ENCODE results near the gene COMT. TPM values are rescaled to one million over a fixed set of nuclear protein-coding genes. Genes with fewer than 3 reads are reported as not detected.

COMT gene
- total RNA-seq, 1 experiment from 2014 or later: 665 TPM

GRCh38 chr22:19955241-19956128 lies 13.9 kb downstream of the COMT start:
- DNase-seq (ENCODE audit: low spot score): no peak

DNA sequence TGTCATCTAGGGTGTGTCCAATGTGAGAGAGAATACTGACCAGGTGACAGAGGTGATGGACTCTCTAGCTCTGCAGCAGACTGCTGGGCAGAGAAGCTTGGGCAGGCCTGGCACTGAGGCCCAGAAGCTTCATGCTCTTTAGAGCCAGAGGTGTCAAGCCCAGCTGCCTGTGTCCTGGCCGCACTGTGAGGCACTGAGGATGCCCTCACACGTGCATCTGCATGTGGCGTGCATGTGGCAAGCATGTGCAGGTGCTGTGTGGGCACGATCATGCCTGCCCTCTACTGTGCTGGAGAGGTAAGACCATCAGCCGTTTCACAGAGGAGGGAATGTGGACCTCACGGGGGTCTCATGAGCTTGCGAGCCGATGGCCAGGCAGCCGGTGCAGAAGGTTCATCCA lies 15.9 kb downstream of the COMT start:
- DNase-seq (ENCODE audit: low spot score): no peak

DNA sequence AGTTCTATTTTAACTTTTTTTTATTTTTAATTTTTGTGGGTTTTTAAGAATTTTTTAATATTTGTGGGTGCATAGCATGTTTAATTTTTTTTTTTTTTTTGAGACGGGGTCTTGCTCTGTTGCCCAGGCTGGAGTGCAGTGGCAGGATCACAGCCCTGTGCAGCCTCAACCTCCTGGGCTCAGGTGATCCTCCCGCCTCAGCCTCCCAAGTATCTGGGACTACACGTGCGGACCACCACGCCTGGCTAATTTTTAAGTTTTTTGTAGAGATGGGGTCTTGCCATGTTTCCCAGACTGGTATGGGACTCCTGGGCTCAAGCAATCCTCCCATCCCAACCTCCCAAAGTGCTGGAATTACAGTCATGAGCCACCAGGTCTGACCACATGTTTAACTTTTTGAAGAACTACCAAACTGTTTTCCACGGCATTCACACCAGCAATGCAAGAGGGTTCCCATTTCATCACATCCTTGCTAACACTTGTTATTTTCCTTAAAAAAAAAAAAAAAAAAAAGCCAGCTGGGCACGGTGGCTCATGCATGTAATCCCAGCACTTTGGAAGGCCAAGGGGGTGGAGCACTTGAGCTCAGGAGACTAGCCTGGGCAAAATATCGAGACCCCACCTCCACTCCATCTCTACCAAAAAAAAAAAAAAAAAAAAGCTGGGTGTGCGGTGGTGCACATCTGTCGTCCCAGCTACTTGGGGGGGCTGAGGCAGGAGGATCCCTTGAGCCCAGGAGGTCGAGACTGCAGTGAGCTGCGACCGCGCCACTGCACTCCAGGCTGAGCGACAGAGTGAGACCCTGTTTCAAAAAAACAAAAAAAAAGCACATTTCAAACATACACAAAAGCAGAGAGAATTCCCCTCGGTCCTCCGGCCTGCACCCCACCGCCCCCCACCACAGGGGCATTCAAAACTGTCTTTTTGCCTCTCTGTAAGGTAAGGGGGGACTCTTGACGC lies 16.8 kb downstream of the COMT start:
- DNase-seq (ENCODE audit: low spot score): no peak

GRCh38 chr22:19959043-19959586 lies 17.5 kb downstream of the COMT start:
- DNase-seq (ENCODE audit: low spot score): peak; percentile 87

- DNase-seq (ENCODE audit: low spot score): peak; percentile 15
Observed at GRCh38 chr22:19959587-19960490, 18.3 kb downstream of the COMT start.

GRCh38 chr22:19960491-19961200 lies 19.1 kb downstream of the COMT start:
- no peak for DNase-seq (ENCODE audit: low spot score)

- DNase-seq (ENCODE audit: low spot score): peak; percentile 20
Observed at GRCh38 chr22:19961201-19961580, 19.6 kb downstream of the COMT start.

DNA sequence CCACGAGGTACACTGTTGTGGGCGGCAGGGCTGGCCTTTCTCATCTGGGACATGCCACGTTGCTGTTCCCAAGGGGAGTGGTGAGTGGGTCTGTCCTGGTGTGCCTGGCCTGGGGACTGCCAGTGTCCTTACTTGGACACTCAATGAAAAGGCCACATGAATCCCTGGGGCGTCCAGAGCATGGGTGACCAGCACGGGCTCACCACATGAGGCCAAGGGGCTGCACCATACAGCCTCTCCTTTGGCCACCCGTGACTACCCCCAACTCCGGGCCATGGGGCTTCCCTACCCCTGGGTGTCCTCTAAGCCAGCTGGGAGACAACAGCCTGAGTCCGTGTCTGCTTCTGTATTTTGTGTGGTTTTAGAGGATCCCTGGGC lies 20.3 kb downstream of the COMT start:
- no peak for DNase-seq (ENCODE audit: low spot score)

- DNase-seq (ENCODE audit: low spot score): peak; percentile 99
Observed at GRCh38 chr22:19962246-19962908, 20.8 kb downstream of the COMT start.

GRCh38 chr22:19962909-19963806 lies 21.6 kb downstream of the COMT start:
- DNase-seq (ENCODE audit: low spot score): peak; percentile 100

- DNase-seq (ENCODE audit: low spot score): no peak
Observed at GRCh38 chr22:19963863-19964642, 22.5 kb downstream of the COMT start.

GRCh38 chr22:19964701-19965386 lies 23.3 kb downstream of the COMT start:
- no peak for DNase-seq (ENCODE audit: low spot score)

GRCh38 chr22:19965771-19966709 lies 24.5 kb downstream of the COMT start:
- peak; percentile 44 for DNase-seq (ENCODE audit: low spot score)

- no peak for DNase-seq (ENCODE audit: low spot score)
Observed at GRCh38 chr22:19966908-19967750, 25.6 kb downstream of the COMT start.

GRCh38 chr22:19967850-19968449 lies 26.4 kb downstream of the COMT start:
- DNase-seq (ENCODE audit: low spot score): no peak
